HUES48 (cell line): ENCODE measurements around the gene ZNF493.

Experiments used
- H3K27ac ChIP-seq: one replicate; pipeline ENCODE4 v1.7.0; 2013; ENCODE audit warnings: low read depth, low read length, inconsistent platforms
- H3K27me3 ChIP-seq: 2 replicates; pipeline ENCODE4 v1.6.1; 2013; ENCODE audit warnings: mild to moderate bottlenecking, low read length; ENCODE audit not compliant: control insufficient read depth, insufficient read depth
- H3K36me3 ChIP-seq: 2 replicates; pipeline ENCODE4 v1.6.1; 2013; ENCODE audit warnings: low read length; ENCODE audit not compliant: control insufficient read depth, insufficient read depth
- H3K4me1 ChIP-seq: 2 replicates; pipeline ENCODE4 v1.6.1; 2013; ENCODE audit warnings: mild to moderate bottlenecking, low read length; ENCODE audit not compliant: control insufficient read depth, insufficient read depth
- H3K4me3 ChIP-seq: 2 replicates; pipeline ENCODE4 v1.5.1; 2013; ENCODE audit warnings: mild to moderate bottlenecking, low read depth, low read length
- H3K9ac ChIP-seq: 2 replicates; pipeline ENCODE4 v1.6.1; 2013; ENCODE audit warnings: mild to moderate bottlenecking, low read depth, low read length, moderate library complexity
- H3K9me3 ChIP-seq: 2 replicates; pipeline ENCODE4 v1.6.1; 2013; ENCODE audit warnings: low read length; ENCODE audit not compliant: control insufficient read depth, insufficient read depth

Gene ZNF493

GRCh38 chr19:21423057-21424041 lies 26.4 kb downstream of the ZNF493 start:
- peaks cover 9% of the 10 kb centered on the region; the same call in 1 of the 2 replicates for H3K36me3 ChIP-seq
- no peak overlapping the region for H3K4me3 ChIP-seq
- no peak overlapping the region for H3K27ac ChIP-seq
- no peaks in the 10 kb centered on the region for H3K4me1 ChIP-seq
- H3K9ac ChIP-seq, result no peak overlapping the region
- peaks cover 83% of the 10 kb centered on the region for H3K9me3 ChIP-seq
- no peaks in the 10 kb centered on the region for H3K27me3 ChIP-seq

GRCh38 chr19:21430675-21431074 lies 33.7 kb downstream of the ZNF493 start:
- Histone ChIP-seq H3K9ac (no peak overlapping the region), H3K27me3 (no peaks in the 10 kb centered on the region), H3K4me1 (no peaks in the 10 kb centered on the region), H3K9me3 (peaks cover 29% of the 10 kb centered on the region), H3K27ac (no peak overlapping the region), H3K4me3 (no peak overlapping the region), H3K36me3 (no peaks in the 10 kb centered on the region)

GRCh38 chr19:21432590-21432989 lies 35.7 kb downstream of the ZNF493 start:
- peaks cover 16% of the 10 kb centered on the region for H3K9me3 ChIP-seq

GRCh38 chr19:21434516-21434915 lies 37.6 kb downstream of the ZNF493 start:
- H3K36me3 ChIP-seq, result no peaks in the 10 kb centered on the region
- H3K27ac ChIP-seq, result no peak overlapping the region
- H3K27me3 ChIP-seq, result no peaks in the 10 kb centered on the region
- H3K9me3 ChIP-seq, result peaks cover 10% of the 10 kb centered on the region
- no peak overlapping the region for H3K9ac ChIP-seq
- no peaks in the 10 kb centered on the region for H3K4me1 ChIP-seq
- no peak overlapping the region for H3K4me3 ChIP-seq

More at GRCh38 chr19:21432590-21432989, 35.7 kb downstream of the ZNF493 start:
- Histone ChIP-seq H3K9ac (no peak overlapping the region), H3K4me1 (no peaks in the 10 kb centered on the region), H3K4me3 (no peak overlapping the region), H3K27ac (no peak overlapping the region), H3K36me3 (no peaks in the 10 kb centered on the region), H3K27me3 (no peaks in the 10 kb centered on the region)

- Histone ChIP-seq H3K36me3 (no peaks in the 10 kb centered on the region), H3K4me3 (no peak overlapping the region), H3K27me3 (no peaks in the 10 kb centered on the region), H3K4me1 (no peaks in the 10 kb centered on the region), H3K9ac (no peak overlapping the region), H3K27ac (no peak overlapping the region), H3K9me3 (peaks cover 10% of the 10 kb centered on the region)
These were observed 38.1 kb downstream of the ZNF493 start for GRCh38 chr19:21434967-21435544.

GRCh38 chr19:21439201-21439751 lies 42.3 kb downstream of the ZNF493 start:
- Histone ChIP-seq H3K27ac (no peak overlapping the region), H3K9ac (no peak overlapping the region), H3K4me1 (peaks cover 11% of the 10 kb centered on the region; the same call in 1 of the 2 replicates), H3K36me3 (no peaks in the 10 kb centered on the region), H3K4me3 (no peak overlapping the region), H3K27me3 (no peaks in the 10 kb centered on the region), H3K9me3 (peaks cover 17% of the 10 kb centered on the region)

- Histone ChIP-seq H3K4me1 (peaks cover 11% of the 10 kb centered on the region; the same call in 1 of the 2 replicates), H3K36me3 (no peaks in the 10 kb centered on the region), H3K27ac (no peak overlapping the region), H3K4me3 (no peak overlapping the region), H3K27me3 (no peaks in the 10 kb centered on the region), H3K9ac (no peak overlapping the region), H3K9me3 (peaks cover 22% of the 10 kb centered on the region)
These were observed 43.4 kb downstream of the ZNF493 start for GRCh38 chr19:21440321-21440720.

- no peaks in the 10 kb centered on the region for H3K27me3 ChIP-seq
- no peak overlapping the region for H3K4me3 ChIP-seq
- H3K4me1 ChIP-seq, result no peaks in the 10 kb centered on the region
- peaks cover 63% of the 10 kb centered on the region for H3K36me3 ChIP-seq
- no peak overlapping the region for H3K9ac ChIP-seq
- peaks cover 57% of the 10 kb centered on the region for H3K9me3 ChIP-seq
- H3K27ac ChIP-seq, result no peak overlapping the region
These were observed 54.3 kb downstream of the ZNF493 start for GRCh38 chr19:21451187-21451586.

- H3K36me3 ChIP-seq, result peaks cover 68% of the 10 kb centered on the region
- no peak overlapping the region for H3K9ac ChIP-seq
- H3K27me3 ChIP-seq, result no peaks in the 10 kb centered on the region
- no peaks in the 10 kb centered on the region for H3K4me1 ChIP-seq
- H3K27ac ChIP-seq, result no peak overlapping the region
- H3K4me3 ChIP-seq, result no peak overlapping the region
- peaks cover 42% of the 10 kb centered on the region for H3K9me3 ChIP-seq
These were observed 58.0 kb downstream of the ZNF493 start for GRCh38 chr19:21454901-21455300.

- H3K27me3 ChIP-seq, result no peaks in the 10 kb centered on the region
- no peak overlapping the region for H3K4me3 ChIP-seq
- no peaks in the 10 kb centered on the region for H3K4me1 ChIP-seq
- peaks cover 27% of the 10 kb centered on the region for H3K36me3 ChIP-seq
- peaks cover 18% of the 10 kb centered on the region for H3K9me3 ChIP-seq
- H3K27ac ChIP-seq, result no peak overlapping the region
- no peak overlapping the region for H3K9ac ChIP-seq
These were observed 63.8 kb downstream of the ZNF493 start for GRCh38 chr19:21460686-21461085.

GRCh38 chr19:21462540-21462939 lies 65.6 kb downstream of the ZNF493 start:
- Histone ChIP-seq H3K9me3 (peaks cover 6% of the 10 kb centered on the region), H3K27me3 (no peaks in the 10 kb centered on the region), H3K4me1 (no peaks in the 10 kb centered on the region), H3K36me3 (peaks cover 13% of the 10 kb centered on the region), H3K4me3 (peak overlapping the region; percentile 93), H3K27ac (no peak overlapping the region), H3K9ac (no peak overlapping the region)
